NAMALWA (cell line): Measurements from ENCODE around the gene HACE1.
"Not testable (repeated sequence)": the region's sequence is repeated elsewhere in the genome, so short reads cannot be mapped to it uniquely, and the experiment has no call there.

Experiments
- DNase-seq: peaks from one replicate; pipeline ENCODE4 v3.0.0-alpha.2; 2015; ENCODE audit warnings: low spot score

The HACE1 gene, protein sequence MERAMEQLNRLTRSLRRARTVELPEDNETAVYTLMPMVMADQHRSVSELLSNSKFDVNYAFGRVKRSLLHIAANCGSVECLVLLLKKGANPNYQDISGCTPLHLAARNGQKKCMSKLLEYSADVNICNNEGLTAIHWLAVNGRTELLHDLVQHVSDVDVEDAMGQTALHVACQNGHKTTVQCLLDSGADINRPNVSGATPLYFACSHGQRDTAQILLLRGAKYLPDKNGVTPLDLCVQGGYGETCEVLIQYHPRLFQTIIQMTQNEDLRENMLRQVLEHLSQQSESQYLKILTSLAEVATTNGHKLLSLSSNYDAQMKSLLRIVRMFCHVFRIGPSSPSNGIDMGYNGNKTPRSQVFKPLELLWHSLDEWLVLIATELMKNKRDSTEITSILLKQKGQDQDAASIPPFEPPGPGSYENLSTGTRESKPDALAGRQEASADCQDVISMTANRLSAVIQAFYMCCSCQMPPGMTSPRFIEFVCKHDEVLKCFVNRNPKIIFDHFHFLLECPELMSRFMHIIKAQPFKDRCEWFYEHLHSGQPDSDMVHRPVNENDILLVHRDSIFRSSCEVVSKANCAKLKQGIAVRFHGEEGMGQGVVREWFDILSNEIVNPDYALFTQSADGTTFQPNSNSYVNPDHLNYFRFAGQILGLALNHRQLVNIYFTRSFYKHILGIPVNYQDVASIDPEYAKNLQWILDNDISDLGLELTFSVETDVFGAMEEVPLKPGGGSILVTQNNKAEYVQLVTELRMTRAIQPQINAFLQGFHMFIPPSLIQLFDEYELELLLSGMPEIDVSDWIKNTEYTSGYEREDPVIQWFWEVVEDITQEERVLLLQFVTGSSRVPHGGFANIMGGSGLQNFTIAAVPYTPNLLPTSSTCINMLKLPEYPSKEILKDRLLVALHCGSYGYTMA

DNA sequence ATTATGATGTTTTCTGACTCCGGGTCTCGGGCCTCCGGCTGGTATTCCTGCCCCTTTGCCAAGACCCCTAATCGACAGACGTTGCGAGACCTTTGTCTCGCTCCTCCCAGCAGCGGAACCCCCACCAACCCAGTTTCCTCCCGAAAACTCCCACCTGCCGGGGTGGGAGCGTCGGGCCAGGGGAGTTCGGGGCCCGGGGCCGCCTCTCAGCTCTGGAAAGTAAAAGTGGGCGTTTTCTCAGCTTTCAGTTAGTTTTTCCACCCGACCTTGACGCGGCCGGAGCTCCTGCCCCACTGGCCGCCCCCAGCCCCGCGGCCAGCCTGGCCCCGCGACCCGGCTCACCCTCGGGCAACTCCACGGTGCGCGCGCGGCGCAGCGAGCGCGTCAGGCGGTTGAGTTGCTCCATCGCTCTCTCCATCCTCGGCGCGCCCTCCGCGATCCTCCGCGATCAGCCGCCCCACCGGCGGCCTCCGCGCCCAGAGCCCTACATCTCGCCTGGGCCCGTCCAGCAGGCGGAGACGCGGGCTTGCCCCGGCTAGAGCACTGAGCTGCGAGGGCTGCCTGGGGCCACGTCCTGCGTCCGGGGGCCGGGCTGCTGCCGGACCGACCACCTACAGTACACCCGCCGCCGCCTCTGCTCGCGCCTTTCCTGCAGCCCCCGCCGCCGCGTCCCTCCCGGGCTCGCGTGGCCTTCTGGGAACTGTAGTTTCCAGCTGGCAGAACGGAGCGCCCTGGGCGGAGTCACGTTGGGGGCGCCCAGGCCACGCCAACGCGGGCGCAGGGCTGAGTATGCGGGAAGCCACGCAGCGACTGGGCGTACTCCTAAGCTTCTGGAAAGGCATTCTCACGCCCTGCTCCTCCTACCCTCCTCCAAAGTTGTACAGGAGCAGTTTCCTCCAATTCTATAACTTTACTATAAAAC, at the start of gene HACE1:
Gene HACE1 (minus strand): TSS at position 695 of the 922 bp plus-strand sequence. CDS start 277 bp downstream, at position 418.
- peak; percentile 90 for DNase-seq

- DNase-seq = no peak
Observed at GRCh38 chr6:104908888-104909525, 49.3 kb upstream of the HACE1 start.

- DNase-seq = no peak
Observed at GRCh38 chr6:104908031-104908887, 48.5 kb upstream of the HACE1 start.

GRCh38 chr6:104898893-104899292, 39.2 kb upstream of the HACE1 start:
- not testable (repeated sequence) for DNase-seq

GRCh38 chr6:104896914-104897313, 37.2 kb upstream of the HACE1 start:
- DNase-seq = peak; percentile 40

DNA sequence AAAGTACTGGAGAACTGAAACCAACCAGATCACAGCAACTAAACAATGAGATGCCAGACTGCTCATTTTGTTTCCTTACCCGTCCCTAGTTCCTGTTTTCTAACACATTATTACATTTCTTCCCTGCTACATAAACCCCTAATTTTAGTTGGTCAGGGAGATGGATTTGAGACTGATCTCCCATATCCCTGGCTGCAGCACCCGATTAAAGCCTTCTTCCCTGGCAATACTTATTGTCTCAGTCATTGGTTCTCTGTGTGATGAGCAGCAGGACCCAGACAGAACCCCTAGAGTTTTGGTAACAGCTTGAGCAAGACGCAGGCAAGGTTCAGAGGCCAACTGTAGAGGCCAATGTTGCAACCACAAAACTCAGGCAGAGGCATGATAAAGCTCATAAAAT, 28.3 kb upstream of the HACE1 start:
- DNase-seq = no peak

DNA sequence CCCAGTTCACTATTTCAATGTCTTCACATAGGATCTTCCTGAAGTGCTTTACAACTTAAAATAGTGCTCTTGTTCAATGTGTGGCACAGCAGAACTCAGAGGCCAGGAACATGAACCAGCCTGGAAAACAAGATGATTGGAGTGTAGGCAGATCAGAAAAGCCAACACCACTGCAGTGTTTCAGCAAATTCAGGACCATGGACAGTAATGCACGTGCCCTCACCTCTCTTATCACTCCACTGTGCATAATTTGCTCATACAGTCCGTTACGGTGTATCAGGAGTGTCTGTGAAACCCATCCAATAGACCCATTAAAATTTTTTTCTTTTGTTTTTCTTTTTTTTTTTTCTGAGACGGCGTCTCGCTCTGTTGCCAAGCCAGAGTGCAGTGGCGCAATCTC, 27.6 kb upstream of the HACE1 start:
- DNase-seq = peak; percentile 49

DNA sequence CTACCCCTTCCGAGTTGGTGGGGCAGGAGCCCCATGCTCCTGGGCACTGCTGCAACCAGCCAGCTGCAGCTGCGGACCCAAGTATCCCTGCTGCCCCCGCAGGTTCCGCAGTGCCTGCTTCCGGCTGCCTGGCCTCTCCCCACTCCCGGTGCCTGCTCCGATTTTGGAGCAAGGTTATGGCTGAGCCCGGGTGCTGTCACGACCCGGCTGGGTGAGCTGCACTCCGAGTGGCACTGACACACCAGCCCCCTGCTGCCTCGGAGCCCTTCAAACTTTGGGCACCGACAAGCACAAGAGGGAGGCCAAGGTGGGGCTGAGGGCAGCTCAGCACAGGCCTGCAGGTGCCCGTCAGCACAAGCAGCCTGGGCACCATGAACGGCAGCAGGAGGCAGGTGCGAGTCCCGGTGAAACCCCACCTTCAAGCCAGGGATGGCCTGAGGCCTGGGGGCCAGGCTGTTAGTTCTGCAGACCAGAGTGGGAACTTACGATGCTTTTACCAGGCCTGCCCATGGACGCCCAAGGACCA, 25.9 kb upstream of the HACE1 start:
- DNase-seq = no peak

DNA sequence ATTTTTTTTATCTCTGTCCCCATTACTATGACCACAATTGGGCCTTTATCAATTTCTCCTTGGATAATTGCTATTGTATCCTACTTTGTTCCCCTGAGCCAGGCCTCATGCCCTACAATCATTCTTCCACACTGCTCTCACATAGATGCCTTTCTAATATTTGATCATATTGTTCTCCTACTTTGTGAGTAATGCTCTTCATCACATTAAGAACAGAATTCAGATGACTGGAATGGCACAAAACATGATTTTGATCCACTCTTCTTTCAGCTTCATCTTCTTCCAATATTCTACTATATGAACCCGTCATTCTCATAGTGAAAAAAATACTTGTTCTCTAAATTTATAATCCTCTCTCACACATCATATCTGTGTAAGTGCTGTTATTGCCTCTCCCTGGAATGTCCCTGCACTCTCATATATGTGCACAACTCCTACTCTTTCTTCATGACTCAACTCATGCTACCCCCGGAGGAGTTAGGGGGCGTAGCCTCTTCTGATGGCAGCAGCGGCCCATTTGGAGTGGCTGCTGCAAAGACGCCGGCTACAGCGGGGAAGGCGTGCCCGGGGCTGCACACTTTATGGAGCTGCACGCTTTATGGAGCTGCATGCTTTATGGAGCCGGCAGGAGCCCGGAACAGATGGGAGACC, 25.3 kb upstream of the HACE1 start:
- DNase-seq = no peak

- DNase-seq = no peak
Observed at GRCh38 chr6:104881964-104882668, 22.4 kb upstream of the HACE1 start.

DNA sequence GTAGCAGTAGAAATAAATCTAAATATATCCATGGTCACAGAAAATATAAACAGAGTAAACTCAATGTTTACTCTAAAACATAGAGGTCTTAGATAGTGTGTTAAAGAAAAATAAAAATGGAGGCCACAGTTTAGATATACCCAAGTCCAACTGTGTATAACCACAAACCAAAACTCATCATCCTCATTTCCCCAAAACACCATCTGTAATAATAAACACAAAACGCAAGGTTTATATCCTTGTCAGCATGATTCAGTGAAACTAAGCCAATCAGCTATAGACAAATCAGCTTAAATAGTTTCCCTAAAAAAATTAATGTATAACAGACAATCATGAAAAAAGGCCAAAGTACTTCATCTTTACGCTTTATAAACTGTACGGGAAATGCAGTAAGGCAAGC, 2.7 kb upstream of the HACE1 start:
- DNase-seq = no peak

GRCh38 chr6:104860221-104860620, 502 bp upstream of the HACE1 start:
- DNase-seq = no peak

GRCh38 chr6:104858642-104859041, 1.1 kb downstream of the HACE1 start:
- peak; percentile 30 for DNase-seq

DNA sequence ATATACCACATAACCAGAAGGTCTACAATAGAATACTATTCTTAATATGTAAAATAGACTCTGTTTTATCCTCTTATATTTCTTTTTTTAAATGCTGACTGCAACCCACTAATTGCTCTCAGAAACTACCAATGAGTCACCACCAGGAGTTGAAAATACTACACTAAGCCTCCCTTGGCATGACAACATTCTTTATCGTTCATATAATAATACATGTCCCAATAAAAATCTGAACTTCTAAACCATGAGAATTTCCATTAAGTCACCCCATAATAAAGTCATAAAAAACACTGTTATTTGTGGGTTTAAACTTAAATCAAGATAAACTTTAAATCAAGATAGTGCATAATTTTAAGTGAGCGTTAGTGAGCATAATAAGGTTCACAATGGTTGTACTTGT, 4.2 kb downstream of the HACE1 start:
- no peak for DNase-seq

DNA sequence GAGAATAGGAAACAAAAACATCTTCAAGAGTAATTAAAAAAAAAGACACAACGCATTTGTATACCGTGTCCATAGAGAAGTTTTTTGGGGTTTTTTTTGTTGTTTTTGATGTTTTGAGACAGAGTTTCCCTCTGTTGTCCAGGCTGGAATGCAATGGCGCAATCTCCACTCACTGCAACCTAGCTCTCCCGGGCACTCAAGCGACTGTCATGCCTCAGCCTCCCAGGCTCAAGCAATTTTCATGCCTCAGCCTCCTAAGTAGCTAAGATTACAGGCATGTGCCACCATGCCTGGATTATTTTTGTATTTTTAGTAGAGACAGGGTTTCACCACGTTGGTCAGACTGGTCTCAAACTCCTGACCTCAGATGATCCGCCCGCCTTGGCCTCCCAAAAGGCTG, 12.0 kb downstream of the HACE1 start:
- DNase-seq = not testable (repeated sequence)

DNA sequence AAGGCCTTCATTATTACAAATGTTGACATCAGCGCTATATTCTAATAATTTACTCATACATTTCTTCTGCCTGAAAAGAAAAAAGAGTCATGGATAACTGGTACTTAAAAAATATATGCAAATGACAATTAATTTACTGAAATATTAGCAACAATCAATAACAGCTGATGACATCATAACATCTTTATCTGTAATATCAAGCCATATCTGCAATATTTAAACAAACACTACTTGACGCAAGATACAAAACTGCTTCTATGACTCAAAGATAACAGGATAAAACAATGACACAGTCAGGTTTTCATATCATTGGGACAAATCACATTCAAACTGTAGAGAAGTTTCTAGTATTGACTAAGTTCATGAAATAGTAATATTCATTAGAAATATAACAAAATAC, 16.5 kb downstream of the HACE1 start:
- DNase-seq = no peak

GRCh38 chr6:104837158-104837557, 22.6 kb downstream of the HACE1 start:
- DNase-seq = no peak

- not testable (repeated sequence) for DNase-seq
Observed at GRCh38 chr6:104836479-104837020, 23.2 kb downstream of the HACE1 start.

- DNase-seq = no peak
Observed at GRCh38 chr6:104835782-104836181, 23.9 kb downstream of the HACE1 start.
